Hepatocyte (in vitro differentiated cells): Measurements from ENCODE around the gene TRIOBP.

Source experiments
- CTCF ChIP-seq: fragments of 200-600 bp; sonication (generic); IDR thresholded peaks from 2 replicates; pipeline ENCODE4 v1.5.1; 2016; ENCODE audit warnings: antibody characterized with exemption, mild to moderate bottlenecking; ENCODE audit not compliant: poor library complexity
- EZH2 ChIP-seq: fragments of 200-600 bp; sonication (generic); IDR thresholded peaks from 2 replicates; pipeline ENCODE4 v1.6.1; 2016; ENCODE audit warnings: antibody characterized with exemption, mild to moderate bottlenecking, borderline replicate concordance

- TF ChIP-seq CTCF (no peak), EZH2 (no peak)
Measured at GRCh38 chr22:37739035-37739434, 42.2 kb downstream of the TRIOBP start.
